ENCODE measurements around the gene NT5DC2. TPM values are rescaled to one million over a fixed set of nuclear protein-coding genes. Genes with fewer than 3 reads are reported as not detected.

The NT5DC2 gene
- total and polyA plus RNA-seq, 2 of the 8 experiments (the other 6 are each of a cell fraction or from before 2014, with no cell fraction given) = 331 to 477 TPM

DNA sequence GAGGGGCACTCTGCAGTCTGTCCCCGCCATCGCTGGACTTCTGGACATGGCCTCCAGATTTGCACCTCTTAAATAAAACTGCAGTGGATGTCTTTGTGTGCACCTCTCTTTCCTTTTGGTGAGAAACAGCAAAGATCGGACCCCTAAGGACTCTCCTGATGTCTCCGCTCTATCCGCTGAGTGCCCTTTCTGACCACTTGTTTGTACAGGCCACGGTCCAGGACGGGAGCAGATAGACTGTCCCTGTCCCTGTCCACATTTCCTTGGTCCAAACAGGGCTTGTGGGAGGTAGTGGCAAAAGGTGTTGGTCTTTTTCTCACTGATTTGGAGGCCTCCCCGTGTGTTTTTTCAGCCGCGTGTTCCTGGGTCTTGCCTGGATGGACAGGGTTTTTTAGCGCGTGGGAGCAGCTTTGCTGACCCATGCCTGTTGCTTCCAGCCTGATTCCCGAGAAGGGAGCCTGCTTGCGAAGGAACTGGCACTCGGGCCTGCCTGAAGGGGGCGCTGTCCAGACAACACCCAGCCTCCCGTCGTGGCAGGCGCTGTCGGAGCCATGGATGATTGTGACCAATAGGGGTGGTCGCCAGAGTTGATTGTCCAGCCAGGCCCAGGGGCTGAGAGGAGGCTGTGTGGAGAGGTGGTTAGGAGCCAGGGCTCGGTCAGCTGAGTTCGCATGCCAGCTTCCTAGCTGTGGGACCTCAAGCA, 51.7 kb downstream of the NT5DC2 start (continued):
- no peak for TF ChIP-seq CTBP2 (IDR thresholded peaks at IDR 0.05; ENCODE audit: borderline replicate concordance, insufficient read depth, insufficient read length, low read length)
- TF ChIP-seq, protein P1, sequence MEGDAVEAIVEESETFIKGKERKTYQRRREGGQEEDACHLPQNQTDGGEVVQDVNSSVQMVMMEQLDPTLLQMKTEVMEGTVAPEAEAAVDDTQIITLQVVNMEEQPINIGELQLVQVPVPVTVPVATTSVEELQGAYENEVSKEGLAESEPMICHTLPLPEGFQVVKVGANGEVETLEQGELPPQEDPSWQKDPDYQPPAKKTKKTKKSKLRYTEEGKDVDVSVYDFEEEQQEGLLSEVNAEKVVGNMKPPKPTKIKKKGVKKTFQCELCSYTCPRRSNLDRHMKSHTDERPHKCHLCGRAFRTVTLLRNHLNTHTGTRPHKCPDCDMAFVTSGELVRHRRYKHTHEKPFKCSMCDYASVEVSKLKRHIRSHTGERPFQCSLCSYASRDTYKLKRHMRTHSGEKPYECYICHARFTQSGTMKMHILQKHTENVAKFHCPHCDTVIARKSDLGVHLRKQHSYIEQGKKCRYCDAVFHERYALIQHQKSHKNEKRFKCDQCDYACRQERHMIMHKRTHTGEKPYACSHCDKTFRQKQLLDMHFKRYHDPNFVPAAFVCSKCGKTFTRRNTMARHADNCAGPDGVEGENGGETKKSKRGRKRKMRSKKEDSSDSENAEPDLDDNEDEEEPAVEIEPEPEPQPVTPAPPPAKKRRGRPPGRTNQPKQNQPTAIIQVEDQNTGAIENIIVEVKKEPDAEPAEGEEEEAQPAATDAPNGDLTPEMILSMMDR (IDR thresholded peaks at IDR 0.05; ENCODE audit: control extremely low read depth in 1 of 3, insufficient read depth in 1 of 3, low read depth in 1 of 3, low read length in 3 of 3) = peak in 2 of 3 experiments; percentile 82 to 98; a peak in 3 of 4 replicates
- TF ChIP-seq, protein P2, sequence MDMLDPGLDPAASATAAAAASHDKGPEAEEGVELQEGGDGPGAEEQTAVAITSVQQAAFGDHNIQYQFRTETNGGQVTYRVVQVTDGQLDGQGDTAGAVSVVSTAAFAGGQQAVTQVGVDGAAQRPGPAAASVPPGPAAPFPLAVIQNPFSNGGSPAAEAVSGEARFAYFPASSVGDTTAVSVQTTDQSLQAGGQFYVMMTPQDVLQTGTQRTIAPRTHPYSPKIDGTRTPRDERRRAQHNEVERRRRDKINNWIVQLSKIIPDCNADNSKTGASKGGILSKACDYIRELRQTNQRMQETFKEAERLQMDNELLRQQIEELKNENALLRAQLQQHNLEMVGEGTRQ (IDR thresholded peaks at IDR 0.05; ENCODE audit: low read length) = no peak
- 0 out of 2 replicates have a peak, but pooled peaks have one; percentile 65 for TF ChIP-seq GABPA (IDR thresholded peaks at IDR 0.05; ENCODE audit: borderline replicate concordance, insufficient read depth, low read length)
- peak; percentile 62 to 71 for TF ChIP-seq RAD21 (IDR thresholded peaks at IDR 0.05 in 1 of 2, conservative IDR thresholded peaks at IDR 0.05 in 1 of 2; ENCODE audit: low read depth in 2 of 2, low read length in 2 of 2)
- TF ChIP-seq BRCA1 (IDR thresholded peaks at IDR 0.05; ENCODE audit: low read depth, low read length) = no peak
